HG03045 (cell line): ENCODE data around the gene HSFY2.
"Not testable (repeated sequence)": the region's sequence is repeated elsewhere in the genome, so short reads cannot be mapped to it uniquely, and the experiment has no call there.

Experiments
- ATAC-seq: cut with Tn5 transposase; IDR thresholded peaks from one replicate; pipeline ENCODE4 v1.9.1; 2021; ENCODE audit warnings: mild to moderate bottlenecking, moderate library complexity; ENCODE audit not compliant: unreplicated experiment

HSFY2 gene

DNA sequence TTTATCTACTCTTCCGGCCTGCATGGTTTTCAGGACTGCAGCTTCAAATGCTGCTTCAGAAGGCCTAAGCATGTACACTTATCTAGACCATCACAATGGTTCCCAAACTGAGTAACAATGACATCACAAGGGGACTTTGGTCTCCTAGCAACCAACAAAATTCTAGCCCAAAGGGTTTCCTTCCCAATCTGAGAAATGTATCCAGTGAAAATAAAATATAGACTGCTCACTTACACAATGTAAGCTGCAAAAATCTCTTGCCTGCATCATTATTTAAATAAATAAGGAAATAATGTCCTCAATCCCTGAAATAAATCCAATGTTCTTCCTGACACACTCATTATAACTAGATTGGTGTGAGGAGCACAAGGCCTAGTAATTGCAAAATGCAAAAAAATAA lies at the start of gene HSFY2:
Gene HSFY2, minus strand, starts transcription at position 101 of the 400 bp plus-strand sequence. CDS start 117 bp downstream, outside the sequence.
- not testable (repeated sequence) for ATAC-seq

GRCh38 chrY:18815751-18816150 lies 42.2 kb upstream of the HSFY2 start:
- not testable (repeated sequence) for ATAC-seq

DNA sequence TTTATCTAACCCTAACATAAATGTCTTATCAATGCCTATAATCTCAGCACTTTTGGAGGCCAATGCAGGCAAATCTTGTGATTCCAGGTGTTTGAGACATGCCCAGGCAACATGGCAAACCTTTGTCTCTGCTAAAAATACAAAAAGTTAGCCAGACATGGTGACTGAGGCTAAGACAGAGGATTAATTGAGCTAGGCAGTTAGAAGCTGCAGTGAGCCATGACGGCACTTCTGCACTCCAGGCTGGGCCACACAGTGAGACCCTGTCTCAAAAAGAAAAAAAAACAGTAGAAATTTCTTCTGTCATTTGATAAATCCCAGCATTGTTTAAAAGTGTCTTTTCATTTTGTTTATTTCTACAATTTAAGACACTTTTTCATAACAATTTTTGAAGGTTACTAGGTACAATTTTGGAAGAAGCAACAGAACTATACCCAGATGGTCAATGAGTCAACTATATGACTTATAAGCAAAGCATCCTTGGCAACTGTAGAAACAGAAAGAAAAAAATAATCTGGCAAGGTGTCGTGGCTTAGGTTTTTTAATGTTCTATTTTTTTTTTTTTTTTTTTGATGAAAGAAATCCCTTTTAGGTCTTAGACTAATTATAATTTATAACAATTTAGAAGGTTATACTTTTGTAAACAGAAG lies 15.3 kb upstream of the HSFY2 start:
- ATAC-seq: not testable (repeated sequence)

DNA sequence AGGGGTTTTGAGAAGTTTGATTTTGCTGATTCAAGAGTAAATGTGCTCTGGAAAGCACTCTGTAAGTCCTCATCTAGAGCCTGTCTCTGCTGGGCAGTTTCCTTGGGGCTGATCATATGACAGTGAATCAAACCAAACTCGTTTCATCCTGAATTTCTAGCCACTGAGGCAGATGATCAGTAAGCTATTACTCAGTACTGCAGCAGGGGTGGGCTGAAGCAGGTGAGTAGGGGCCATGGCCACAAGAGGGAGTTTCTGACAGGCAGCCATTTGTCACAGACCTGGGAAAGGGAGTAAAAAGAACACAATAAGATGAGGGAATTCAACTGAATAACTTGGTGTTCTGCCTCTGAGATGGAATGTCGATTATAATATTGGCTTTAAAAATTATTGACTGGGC lies 19.5 kb downstream of the HSFY2 start:
- ATAC-seq: not testable (repeated sequence)

DNA sequence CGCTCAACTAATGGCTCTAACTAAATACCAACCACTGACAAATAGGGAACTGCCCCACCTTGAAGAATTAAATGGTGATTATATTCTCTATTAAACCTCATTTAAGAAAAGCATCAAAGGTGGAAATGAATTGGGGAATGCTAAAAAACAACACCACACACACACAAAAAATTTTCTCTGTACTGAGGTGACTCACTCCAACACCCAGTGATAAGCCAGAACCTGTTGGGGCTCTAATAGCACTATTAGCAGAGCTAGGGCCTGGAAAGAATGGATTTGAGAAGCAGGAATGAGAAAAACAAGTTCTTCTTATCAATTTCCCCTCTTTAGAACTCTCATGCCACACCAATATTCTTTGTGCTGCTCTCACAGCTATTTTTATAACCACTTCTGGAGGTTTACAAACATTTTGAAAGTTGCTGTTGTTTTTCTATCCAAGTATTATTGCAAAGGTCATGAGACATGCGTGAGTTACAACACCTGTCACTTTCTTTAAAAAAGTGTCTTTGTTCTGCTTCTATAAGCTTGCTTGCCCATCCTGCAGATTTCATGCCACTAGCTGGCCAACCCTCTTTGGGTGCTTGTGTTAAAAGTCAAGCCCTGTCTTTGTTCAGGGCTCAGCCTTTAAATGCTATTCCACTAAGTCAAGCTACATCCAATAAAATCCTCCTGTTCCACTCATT lies 20.3 kb downstream of the HSFY2 start:
- ATAC-seq: not testable (repeated sequence)

DNA sequence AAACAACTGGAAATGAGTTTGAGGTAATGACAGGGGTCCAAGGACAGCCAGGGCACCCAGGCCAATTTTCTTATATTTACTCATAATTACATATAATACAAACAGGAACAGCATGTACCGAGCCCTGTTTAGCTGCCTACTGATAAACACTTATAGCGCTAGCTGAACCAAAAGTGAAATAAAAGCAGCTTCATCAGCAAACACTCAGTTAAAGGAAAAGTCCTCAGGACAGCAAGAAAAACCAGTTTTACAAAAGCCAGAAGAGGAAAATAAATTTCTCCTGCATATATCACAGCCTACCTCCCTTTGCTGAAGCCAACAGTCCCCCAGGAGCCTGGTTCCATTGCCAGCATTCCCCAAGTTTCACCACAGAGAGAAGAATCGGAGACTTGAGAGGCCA lies 49.8 kb downstream of the HSFY2 start:
- not testable (repeated sequence) for ATAC-seq
